Measurements from ENCODE around the gene MCFD2. TPM values are rescaled to one million over a fixed set of nuclear protein-coding genes. Genes with fewer than 3 reads are reported as not detected.

MCFD2 gene
- total and polyA plus RNA-seq, 3 donors from 2014 or later = 65.4 to 74.5 (median 67.6) TPM

GRCh38 chr2:46925474-46926351 is 10.1 kb upstream of the MCFD2 start:
- DNase-seq = no peak
- 86 to 87% methylated on average over 6 of the region's 6 CpGs for WGBS, 2 donors

GRCh38 chr2:46924608-46925007 is 9.0 kb upstream of the MCFD2 start:
- intact Hi-C loops (cut with DNase I; ENCODE audit: low total_unique reads) = no loop called here
- Histone ChIP-seq H3K4me1 (no peaks in the 10 kb centered on the region), H3K27me3 (no peaks in the 10 kb centered on the region), H3K4me3 (no peak overlapping the region), H3K36me3 (ENCODE audit: low read depth, missing control alignments) (no peaks in the 10 kb centered on the region), H3K9me3 (no peaks in the 10 kb centered on the region), H3K27ac (no peak overlapping the region)
- no peak for DNase-seq
- WGBS, 2 donors = 88 to 90% methylated on average over 5 of the region's 5 CpGs
- TF ChIP-seq POLR2A (IDR thresholded peaks at IDR 0.05) (no peak), CTCF (IDR thresholded peaks at IDR 0.05) (no peak)

More at GRCh38 chr2:46925474-46926351, 10.1 kb upstream of the MCFD2 start:
- H3K4me3 ChIP-seq = no peak overlapping the region
- no peak for TF ChIP-seq POLR2A (IDR thresholded peaks at IDR 0.05)
- TF ChIP-seq CTCF (IDR thresholded peaks at IDR 0.05) = no peak
- no peaks in the 10 kb centered on the region for H3K36me3 ChIP-seq (ENCODE audit: low read depth, missing control alignments)
- no peak overlapping the region for H3K27ac ChIP-seq
- H3K4me1 ChIP-seq = no peaks in the 10 kb centered on the region
- no peaks in the 10 kb centered on the region for H3K27me3 ChIP-seq
- intact Hi-C loops (cut with DNase I; ENCODE audit: low total_unique reads) = no loop called here
- H3K9me3 ChIP-seq = no peaks in the 10 kb centered on the region

GRCh38 chr2:46924038-46924437 is 8.4 kb upstream of the MCFD2 start:
- no peak for DNase-seq
- Histone ChIP-seq H3K9me3 (no peaks in the 10 kb centered on the region), H3K36me3 (ENCODE audit: low read depth, missing control alignments) (no peaks in the 10 kb centered on the region), H3K27me3 (no peaks in the 10 kb centered on the region), H3K4me3 (no peak overlapping the region), H3K27ac (no peak overlapping the region), H3K4me1 (no peaks in the 10 kb centered on the region)
- no peak for TF ChIP-seq CTCF (IDR thresholded peaks at IDR 0.05)
- no peak for TF ChIP-seq POLR2A (IDR thresholded peaks at IDR 0.05)
- intact Hi-C loops (cut with DNase I; ENCODE audit: low total_unique reads) = no loop called here
- 91 to 95% methylated on average over 2 of the region's 2 CpGs for WGBS, 2 donors

GRCh38 chr2:46923041-46923528 is 7.5 kb upstream of the MCFD2 start:
- no peak for DNase-seq
- TF ChIP-seq CTCF (IDR thresholded peaks at IDR 0.05) (no peak), POLR2A (IDR thresholded peaks at IDR 0.05) (no peak)
- no peaks in the 10 kb centered on the region for H3K36me3 ChIP-seq (ENCODE audit: low read depth, missing control alignments)
- intact Hi-C loops (cut with DNase I; ENCODE audit: low total_unique reads) = no loop called here
- no peaks in the 10 kb centered on the region for H3K27me3 ChIP-seq
- H3K4me3 ChIP-seq = no peak overlapping the region
- no peaks in the 10 kb centered on the region for H3K9me3 ChIP-seq
- no peaks in the 10 kb centered on the region for H3K4me1 ChIP-seq
- no peak overlapping the region for H3K27ac ChIP-seq

Measured in testis (tissue), 3 donors.